HG03378 (cell line): ENCODE measurements around the gene RAPGEF4.

Experiments
- ATAC-seq: cut with Tn5 transposase; IDR thresholded peaks from one replicate; pipeline ENCODE4 v1.9.1; 2021; ENCODE audit warnings: mild to moderate bottlenecking, moderate library complexity; ENCODE audit not compliant: unreplicated experiment

RAPGEF4 gene

GRCh38 chr2:172993931-172994717 is 258.5 kb downstream of the RAPGEF4 start:
- ATAC-seq = no peak

- no peak for ATAC-seq
Observed at GRCh38 chr2:172994864-172995263, 259.2 kb downstream of the RAPGEF4 start.

- no peak for ATAC-seq
Observed at GRCh38 chr2:172995323-172996244, 259.9 kb downstream of the RAPGEF4 start.

GRCh38 chr2:172996387-172996961 is 260.8 kb downstream of the RAPGEF4 start:
- no peak for ATAC-seq

GRCh38 chr2:172997031-172997430 is 261.4 kb downstream of the RAPGEF4 start:
- no peak for ATAC-seq

GRCh38 chr2:172998547-172999272 is 263.1 kb downstream of the RAPGEF4 start:
- ATAC-seq = no peak

GRCh38 chr2:172999641-173000386 is 264.2 kb downstream of the RAPGEF4 start:
- no peak for ATAC-seq

GRCh38 chr2:173001664-173002604 is 266.3 kb downstream of the RAPGEF4 start:
- no peak for ATAC-seq

GRCh38 chr2:173002751-173003541 is 267.3 kb downstream of the RAPGEF4 start:
- no peak for ATAC-seq

GRCh38 chr2:173008786-173009185 is 273.1 kb downstream of the RAPGEF4 start:
- ATAC-seq = no peak

GRCh38 chr2:173010233-173010632 is 274.6 kb downstream of the RAPGEF4 start:
- no peak for ATAC-seq

GRCh38 chr2:173016451-173016850 is 280.8 kb downstream of the RAPGEF4 start:
- no peak for ATAC-seq

GRCh38 chr2:173017646-173018420 is 282.2 kb downstream of the RAPGEF4 start:
- no peak for ATAC-seq

- ATAC-seq = no peak
Observed at GRCh38 chr2:173019755-173020154, 284.1 kb downstream of the RAPGEF4 start.

GRCh38 chr2:173021939-173022371 is 286.3 kb downstream of the RAPGEF4 start:
- no peak for ATAC-seq

- no peak for ATAC-seq
Observed at GRCh38 chr2:173023718-173024117, 288.1 kb downstream of the RAPGEF4 start.

GRCh38 chr2:173026479-173026878 is 290.8 kb downstream of the RAPGEF4 start:
- no peak for ATAC-seq
